ENCODE measurements around the gene UGGT2.
A peak's percentile ranks its signal among the peaks of the same experiment; 100 is the strongest.
"Not testable (repeated sequence)": the region's sequence is repeated elsewhere in the genome, so short reads cannot be mapped to it uniquely, and the experiment has no call there.

UGGT2 gene

DNA sequence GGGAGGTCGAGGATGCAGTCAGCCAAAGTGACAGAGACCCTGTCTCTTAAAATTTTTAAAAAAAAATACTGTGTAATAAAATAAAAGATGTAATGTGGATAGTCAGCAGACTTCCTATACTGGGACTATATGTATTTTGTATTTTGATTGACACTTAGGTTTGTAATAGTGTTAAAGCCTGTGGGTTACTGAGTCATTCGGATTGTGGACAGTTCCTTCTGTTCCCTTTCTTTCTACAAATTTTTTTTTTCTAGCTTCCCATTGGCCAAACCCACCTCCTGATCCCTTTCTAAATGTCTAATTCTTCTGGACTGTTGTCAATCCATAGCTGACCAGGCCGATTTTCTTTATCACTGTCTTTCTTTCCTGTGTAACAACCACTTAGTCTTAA lies 268.3 kb downstream of the UGGT2 start:
- no peak overlapping the region for H3K4me3 ChIP-seq (ENCODE audit: low read depth, low read length)
- peak; percentile 34 for DNase-seq (ENCODE audit: low read depth, low spot score)
- in situ Hi-C loops (cut with HindIII; ENCODE audit: low sequenced_read_pairs) = no loop called here
- TF ChIP-seq, protein P1, sequence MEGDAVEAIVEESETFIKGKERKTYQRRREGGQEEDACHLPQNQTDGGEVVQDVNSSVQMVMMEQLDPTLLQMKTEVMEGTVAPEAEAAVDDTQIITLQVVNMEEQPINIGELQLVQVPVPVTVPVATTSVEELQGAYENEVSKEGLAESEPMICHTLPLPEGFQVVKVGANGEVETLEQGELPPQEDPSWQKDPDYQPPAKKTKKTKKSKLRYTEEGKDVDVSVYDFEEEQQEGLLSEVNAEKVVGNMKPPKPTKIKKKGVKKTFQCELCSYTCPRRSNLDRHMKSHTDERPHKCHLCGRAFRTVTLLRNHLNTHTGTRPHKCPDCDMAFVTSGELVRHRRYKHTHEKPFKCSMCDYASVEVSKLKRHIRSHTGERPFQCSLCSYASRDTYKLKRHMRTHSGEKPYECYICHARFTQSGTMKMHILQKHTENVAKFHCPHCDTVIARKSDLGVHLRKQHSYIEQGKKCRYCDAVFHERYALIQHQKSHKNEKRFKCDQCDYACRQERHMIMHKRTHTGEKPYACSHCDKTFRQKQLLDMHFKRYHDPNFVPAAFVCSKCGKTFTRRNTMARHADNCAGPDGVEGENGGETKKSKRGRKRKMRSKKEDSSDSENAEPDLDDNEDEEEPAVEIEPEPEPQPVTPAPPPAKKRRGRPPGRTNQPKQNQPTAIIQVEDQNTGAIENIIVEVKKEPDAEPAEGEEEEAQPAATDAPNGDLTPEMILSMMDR (IDR thresholded peaks at IDR 0.05; ENCODE audit: low read depth, low read length) = no peak

DNA sequence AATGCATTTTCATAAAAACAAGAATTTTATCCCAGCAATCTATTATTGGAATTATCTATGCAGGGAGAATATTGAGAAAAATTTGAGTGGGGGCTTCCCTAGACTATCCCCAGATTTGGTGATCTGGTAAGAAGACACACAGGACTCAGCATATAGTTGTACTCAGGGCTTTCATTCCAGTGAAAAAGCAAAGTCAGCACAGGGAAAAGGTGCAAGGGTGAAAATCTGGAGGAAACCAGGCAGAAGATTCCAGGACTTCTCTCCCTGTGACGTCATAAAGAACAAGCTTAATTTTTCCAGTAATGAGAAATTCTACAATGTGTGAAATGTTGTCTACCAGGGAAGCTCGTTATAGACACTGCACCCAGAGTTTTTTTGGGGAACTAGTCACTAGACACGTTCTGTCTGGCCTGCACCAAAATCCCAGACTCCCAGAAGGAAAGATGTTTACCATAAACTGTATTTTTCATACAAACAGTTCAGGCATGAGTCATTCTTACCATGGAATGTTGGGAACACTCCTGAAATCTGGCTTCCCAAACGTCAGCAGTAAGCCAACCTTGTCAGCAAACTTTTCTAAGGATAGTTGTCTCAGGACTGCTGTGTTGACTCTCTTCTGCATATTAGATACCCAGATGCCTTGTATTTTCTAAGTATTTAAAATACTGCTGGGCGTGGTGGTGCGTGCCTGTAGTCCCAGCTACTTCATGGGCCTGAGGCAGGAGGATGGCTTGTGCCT lies 268.9 kb downstream of the UGGT2 start:
- in situ Hi-C loops (cut with HindIII; ENCODE audit: low sequenced_read_pairs) = no loop called here
- H3K4me3 ChIP-seq (ENCODE audit: low read depth, low read length) = no peak overlapping the region
- TF ChIP-seq, protein P1 (IDR thresholded peaks at IDR 0.05; ENCODE audit: low read depth, low read length) = no peak
- peak; percentile 71 for DNase-seq (ENCODE audit: low read depth, low spot score)

DNA sequence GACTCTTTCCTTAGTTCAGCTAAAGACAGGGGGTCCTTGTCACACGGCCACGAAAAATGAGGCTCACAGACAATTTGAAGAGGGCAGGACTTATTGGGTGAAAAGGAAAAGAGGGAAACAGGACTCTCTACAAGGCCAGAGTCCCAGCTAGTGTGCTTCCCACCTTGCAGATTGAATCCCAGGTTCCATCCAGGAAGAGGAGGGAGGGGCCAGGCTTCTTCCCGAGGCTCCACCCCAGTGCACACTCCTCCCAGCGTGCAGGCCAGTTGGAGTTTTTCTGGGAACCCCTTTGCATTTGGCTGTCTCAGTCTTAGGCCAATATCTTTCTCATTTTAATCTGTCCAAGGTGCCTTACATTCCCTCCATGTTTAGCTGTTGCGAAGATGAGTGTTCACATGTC lies 269.5 kb downstream of the UGGT2 start:
- in situ Hi-C loops (cut with HindIII; ENCODE audit: low sequenced_read_pairs) = no loop called here
- TF ChIP-seq, protein P1 (IDR thresholded peaks at IDR 0.05; ENCODE audit: low read depth, low read length) = no peak
- H3K4me3 ChIP-seq (ENCODE audit: low read depth, low read length) = no peak overlapping the region
- DNase-seq (ENCODE audit: low read depth, low spot score) = no peak

DNA sequence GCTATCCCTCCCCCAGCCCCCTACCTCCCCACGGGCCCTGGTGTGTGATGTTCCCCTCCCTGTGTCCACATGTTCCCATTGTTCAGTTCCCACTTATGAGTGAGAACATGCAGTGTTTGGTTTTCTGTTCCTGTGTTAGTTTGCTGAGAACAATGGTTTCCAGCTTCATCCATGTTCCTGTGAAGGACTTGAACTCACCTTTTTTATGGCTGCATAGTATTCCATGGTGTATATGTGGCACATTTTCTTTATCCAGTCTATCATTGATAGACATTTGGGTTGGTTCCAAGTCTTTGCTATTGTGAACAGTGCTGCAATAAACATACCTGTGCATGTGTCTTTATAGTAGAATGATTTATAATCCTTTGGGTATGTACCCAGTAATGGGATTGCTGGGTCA lies 271.3 kb downstream of the UGGT2 start:
- in situ Hi-C loops (cut with HindIII; ENCODE audit: low sequenced_read_pairs); H3K4me3 ChIP-seq (ENCODE audit: low read depth, low read length); DNase-seq (ENCODE audit: low read depth, low spot score): not testable (repeated sequence)

DNA sequence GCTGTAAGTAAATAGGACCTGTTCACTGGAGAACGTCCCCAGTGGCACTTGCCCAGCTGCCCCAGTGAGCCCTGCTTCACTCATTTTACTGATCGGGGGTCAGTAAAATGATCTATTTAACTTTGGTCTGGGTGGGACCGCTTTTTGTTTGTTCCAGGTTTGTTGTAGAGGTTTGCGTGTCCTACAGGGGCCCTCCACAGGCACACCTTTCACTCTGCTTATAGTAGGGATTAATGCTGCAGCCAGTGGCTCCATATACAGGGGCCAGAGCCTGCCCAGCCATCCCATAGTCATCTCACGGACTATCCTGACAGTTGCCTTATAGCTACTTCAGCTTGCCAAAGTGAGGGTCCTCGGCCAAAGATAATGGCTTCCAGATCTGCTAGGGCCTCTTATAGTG lies 272.2 kb downstream of the UGGT2 start:
- in situ Hi-C loops (cut with HindIII; ENCODE audit: low sequenced_read_pairs) = no loop called here
- no peak overlapping the region for H3K4me3 ChIP-seq (ENCODE audit: low read depth, low read length)
- DNase-seq (ENCODE audit: low read depth, low spot score) = no peak
- TF ChIP-seq, protein P1 (IDR thresholded peaks at IDR 0.05; ENCODE audit: low read depth, low read length) = no peak

DNA sequence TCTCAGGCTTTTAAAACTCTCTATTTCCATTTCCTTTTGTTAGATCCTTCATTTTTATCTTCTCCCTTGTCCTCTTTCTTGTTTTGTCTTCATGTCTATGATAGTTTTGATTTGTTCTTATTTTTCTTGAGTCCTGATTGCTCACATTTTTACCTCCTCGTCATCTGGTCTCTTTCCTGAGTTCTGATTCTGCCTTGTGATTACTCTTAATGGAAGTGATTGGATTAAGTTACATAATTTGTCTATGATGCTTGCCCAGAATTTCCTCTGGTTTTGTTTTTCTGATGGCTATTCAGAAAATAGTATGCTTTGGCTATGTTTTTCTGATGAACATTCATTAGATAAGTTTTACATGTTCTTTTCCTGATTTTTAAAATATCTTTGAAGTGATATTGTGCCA lies 273.7 kb downstream of the UGGT2 start:
- no peak for DNase-seq (ENCODE audit: low read depth, low spot score)

DNA sequence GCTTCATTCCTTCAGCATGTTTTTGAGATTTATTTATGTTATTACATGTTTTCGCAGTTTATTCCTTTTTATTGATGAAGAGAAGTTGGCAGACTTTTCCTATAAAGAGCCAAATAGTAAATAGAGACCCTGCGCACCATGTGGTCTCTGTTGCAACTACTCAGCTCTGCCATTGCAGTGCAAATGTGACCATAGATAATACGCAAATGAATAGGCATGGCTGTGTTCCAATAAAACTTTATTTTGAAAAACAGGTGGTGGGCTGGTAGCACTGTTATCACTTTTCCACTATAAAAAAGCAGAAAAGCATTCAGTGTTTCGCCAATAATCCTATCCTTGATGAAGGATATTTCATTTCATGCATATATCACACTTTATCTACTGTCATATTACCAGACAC lies 281.3 kb downstream of the UGGT2 start:
- no peak overlapping the region for H3K4me3 ChIP-seq (ENCODE audit: low read depth, low read length)
- TF ChIP-seq, protein P1 (IDR thresholded peaks at IDR 0.05; ENCODE audit: low read depth, low read length) = no peak
- DNase-seq (ENCODE audit: low read depth, low spot score) = no peak
- in situ Hi-C loops (cut with HindIII; ENCODE audit: low sequenced_read_pairs) = no loop called here

More for the DNA sequence above, 273.7 kb downstream of the UGGT2 start:
- no peak overlapping the region for H3K4me3 ChIP-seq (ENCODE audit: low read depth, low read length)
- in situ Hi-C loops (cut with HindIII; ENCODE audit: low sequenced_read_pairs) = no loop called here
- TF ChIP-seq, protein P1 (IDR thresholded peaks at IDR 0.05; ENCODE audit: low read depth, low read length) = no peak

Measured in astrocyte of the spinal cord (primary cell).